DMS114 treated with DMSO at 0.1 percent for 48 hours (cell line): ENCODE measurements around the gene GRIK3.

Experiments used
- DNase-seq: peaks from one replicate; lab custom pipeline; 2025; ENCODE audit not compliant: unreplicated experiment; lab: John Stamatoyannopoulos, UW

Gene GRIK3

DNA sequence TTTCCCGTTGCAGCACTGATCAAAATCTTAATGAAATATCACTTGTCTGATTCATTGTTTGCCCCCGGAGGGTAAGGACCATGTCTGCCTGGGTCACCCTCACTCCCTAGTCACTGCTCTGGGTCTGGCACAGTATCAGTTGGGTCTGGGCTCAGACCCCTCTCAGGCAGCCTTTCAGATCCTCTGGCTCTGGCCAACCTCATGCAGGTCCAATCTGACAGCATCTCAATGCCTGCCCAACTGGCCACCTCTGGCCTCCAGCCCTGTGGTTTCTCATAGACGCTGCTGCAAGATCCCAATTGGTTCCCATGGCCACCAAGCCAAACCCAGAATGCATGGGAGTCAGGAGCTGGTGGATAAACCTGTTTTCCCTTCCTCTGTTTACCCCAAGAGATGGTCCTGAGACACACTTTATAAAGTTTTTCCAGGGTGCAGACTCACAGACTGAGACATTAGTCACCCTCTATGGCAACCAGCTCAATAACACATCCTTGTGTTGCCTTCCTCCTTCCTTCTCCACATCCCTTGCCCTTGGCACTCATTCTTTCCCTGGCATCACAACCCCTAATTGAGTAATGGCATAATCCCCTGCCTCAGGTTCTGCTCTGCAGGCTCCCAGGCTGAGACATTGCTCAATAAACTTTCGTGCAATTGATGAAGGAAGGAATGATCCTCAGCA, 199.2 kb downstream of the GRIK3 start:
- DNase-seq: no peak

DNA sequence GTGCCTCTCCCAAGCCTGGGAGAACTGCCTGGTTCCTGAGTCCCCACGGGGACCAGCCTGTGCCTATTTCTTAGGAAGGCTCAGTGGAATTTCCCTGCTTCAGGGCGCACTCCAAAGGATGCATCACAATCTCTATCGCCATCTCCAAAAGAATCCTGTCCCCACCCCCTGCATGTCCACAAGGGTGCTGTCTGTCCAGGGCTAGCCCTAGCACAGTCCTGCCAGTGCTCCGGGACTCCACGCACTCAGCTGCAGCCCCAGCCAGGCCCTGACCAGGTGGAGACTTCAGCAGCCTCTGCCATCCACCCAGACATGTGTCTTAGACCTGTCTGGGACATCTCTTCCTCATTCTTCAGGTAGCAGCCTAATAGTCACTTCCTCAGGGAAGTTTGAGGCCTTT, 199.7 kb downstream of the GRIK3 start:
- DNase-seq: no peak

DNA sequence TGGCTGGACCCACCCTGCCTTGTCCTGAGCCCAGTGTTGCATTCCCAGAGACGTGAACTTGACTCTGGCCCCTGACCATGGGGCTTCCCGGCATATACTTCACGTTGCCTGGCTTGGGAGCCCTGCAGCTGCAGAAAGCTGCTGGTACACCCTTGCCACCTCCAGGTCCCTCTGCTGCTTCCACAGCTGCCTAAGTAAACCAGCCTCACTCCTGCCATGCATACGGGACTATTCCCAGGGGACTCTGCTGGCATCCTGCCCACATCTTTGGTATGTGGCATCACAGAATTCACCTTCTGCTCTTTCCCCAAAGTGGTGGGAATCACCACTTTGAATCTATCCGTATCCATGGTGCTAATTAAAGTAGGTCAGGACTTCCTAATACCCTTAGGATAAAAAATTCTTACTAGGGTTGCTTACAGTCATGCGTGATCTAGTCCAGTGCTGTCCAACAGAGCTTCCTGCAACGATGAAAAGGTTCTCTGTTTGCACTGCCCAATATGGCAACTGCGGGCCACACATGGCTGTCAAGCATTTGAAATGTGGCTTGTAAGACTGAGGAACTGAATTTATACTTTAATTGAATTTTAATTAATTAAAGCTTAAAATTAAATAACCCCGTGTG, 203.0 kb downstream of the GRIK3 start:
- no peak for DNase-seq

DNA sequence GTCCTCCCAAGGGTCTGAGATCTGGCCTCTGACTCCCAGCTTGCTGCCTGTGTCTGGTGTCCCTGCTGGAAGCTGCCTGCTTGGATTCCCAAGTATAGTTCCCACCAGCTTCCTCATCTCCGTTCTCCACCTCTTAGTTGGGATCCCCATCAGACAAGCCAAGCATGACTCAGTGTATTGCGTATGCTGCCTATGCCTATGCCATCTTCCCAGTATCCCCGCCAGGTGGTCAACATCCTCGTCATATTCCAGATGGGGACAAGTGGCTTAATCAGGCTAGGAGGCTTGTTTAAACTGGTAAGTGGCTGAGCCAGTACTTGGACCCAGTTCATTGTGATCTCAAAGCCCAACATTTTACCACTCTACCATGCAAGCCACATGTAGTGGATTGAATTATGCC, 204.4 kb downstream of the GRIK3 start:
- no peak for DNase-seq

DNA sequence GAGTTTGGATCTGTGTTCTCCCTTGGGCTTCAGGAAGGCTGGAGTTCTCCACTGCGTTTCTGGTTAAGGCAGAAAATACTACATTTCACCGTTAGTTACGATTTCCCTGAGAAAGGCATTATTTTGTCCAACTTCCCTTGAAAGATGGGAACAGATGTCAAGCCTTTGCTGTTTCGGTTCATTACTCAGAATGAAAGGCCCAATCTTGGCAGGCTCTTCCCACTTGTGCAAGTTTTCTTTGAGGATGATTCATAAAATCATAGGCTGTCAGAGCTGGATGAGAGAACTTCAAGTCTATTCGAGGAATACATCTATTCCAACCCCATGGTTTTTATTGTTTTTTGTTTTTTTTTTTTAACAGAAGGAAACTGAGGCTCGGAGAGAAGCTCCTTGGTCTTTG, 205.2 kb downstream of the GRIK3 start:
- DNase-seq: no peak

DNA sequence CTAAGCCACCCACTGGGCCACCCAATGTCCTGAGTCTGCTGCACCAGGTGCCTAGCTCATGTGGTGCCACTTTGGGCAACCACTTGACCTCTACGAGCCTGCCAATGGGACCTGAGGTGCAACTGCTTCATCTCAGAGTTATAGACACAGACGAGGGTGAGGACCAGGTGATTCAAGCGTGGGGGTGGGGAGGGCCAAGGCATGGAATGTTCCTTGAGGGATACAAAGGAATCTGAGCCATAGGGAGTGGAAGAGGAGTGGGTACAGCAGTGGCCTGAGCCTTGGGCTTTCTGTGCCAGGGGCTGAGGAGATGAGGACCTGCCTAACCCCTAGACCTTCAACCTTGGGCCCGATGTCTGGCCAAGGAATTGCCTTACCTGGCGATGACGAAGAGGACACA, 209.1 kb downstream of the GRIK3 start:
- DNase-seq: no peak

DNA sequence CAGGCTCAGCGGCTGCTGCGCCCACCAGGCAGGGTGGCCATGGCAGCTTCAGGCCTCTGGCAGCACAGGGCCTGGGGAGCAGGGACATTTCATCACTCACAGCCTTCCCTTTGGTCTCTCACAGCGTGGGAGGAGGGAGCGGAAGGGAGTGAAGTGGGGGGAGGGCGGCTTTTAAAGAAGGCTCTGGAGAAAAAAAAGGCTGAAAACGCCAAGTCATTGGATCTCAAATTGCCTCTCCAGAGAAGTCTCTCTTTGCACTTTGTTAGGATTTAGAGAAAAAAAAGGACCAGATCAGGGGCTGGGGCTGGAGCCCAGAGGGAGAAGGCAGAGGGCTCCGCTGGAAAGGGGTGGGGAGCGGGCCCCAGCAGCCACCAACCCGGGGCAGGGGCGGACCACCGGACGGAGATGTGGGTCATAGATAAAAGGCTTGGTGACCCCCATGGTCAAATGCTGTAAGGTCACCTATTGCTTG, 209.9 kb downstream of the GRIK3 start:
- no peak for DNase-seq

DNA sequence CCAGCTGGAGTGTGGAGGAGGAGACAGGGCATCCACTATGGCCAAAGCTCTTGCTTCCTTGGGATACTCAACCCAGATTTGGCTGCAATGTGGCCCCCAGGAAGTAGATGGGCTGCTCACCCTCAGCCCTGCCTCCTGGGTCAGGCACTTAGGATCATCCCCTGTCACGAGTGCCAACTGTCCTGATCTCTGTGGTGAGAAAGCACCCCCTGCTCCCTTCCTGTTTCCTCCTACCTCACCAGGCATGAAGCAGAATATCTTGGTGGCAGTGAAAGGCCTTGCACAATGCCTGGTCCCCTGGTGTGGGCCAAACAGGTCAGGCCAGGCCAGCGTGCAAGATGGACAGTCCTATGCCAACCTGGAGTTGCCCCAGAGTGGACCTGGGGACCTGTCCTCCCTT, 211.7 kb downstream of the GRIK3 start:
- DNase-seq: no peak

DNA sequence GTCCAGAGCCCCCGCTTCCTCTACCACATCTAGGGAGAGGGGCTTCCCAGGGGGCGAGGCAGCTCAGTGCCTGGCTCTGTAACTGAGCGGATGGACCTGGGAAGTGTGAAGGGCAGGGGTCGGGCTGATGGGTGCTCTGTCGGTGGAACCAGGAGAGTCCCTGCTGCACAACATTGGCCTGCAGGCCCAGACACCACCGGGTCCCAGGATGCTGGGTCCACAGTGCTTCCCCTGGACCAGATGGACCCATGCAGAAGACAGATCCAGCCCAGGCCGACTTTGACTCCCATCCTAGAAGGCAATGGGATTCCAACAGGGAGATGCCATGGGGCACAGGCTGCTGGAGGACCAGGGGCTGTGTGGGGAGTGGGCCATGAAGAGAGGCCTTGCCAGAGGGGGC, 212.9 kb downstream of the GRIK3 start:
- DNase-seq: no peak

DNA sequence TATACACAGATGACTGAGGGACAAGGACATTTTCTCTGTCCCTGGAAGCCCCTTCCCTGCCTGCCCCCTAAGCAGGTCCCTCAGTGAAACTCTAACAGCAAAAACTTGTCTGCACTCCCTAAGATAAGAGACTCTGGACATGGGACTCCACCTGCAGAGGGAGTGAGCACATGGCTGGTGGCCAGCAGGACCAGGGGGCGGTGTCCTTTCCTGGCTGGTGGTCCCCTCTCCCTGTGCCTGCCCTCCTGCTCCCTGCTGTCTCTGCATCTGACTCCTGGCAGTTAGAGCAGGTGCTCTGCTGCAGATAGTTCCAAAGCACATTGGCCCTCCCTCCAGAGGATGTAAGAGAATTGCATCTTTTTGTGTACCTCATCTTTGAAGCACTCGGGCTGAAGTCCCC, 215.5 kb downstream of the GRIK3 start:
- no peak for DNase-seq

DNA sequence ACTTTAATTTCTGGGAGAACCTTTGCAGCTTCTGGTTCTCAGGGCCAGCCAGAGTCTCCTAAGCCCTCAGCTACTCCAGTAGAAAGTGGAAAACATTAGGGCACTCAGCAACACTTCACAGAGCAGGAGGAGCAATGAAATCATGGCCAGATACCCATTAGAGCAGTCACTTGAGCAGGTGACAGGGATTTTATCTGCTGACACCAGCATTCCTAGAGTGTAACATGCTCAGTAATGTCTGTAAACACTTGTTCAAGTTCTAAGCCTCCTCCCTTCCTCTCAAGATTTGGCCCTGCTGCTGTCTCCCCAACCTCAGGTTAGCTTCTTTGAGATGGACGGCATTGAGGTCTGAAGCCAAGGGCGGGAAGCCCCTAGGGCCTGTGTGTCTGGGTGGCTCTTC, 218.0 kb downstream of the GRIK3 start:
- no peak for DNase-seq

DNA sequence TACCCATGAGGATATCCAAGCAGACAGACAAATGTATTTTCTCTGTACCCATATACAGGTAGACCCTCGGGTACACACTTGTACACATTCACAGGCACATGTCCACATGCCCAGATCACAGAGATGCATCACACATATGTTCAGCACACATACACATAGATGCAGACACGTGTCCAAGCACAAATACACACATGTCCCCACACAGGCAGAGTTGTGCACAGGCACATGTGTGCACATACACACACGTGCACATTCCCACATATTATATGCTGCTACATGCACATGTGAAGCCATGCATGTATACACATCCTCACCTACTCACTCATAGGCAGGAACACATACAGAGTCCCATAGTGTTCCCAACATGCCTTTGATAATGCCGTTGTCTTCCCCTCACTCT, 219.5 kb downstream of the GRIK3 start:
- DNase-seq: no peak

DNA sequence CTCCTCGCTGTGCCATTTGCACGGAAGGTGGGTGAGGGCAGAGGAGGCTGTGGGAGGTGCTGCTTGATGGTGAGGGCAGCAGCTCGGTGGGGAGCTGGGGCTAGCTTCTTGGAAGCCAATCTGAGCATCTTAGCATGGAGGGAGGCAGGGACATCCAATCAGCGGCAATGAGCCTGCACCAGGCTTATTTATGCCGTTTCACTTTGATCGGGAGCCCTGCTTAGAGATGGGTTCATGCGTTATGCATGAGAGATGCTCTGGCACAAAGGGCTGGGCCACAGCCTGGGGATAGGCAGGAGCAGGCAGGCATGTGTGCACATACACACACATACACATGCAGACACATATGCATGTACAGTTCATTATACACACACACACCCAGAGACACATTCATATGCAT, 220.2 kb downstream of the GRIK3 start:
- no peak for DNase-seq

DNA sequence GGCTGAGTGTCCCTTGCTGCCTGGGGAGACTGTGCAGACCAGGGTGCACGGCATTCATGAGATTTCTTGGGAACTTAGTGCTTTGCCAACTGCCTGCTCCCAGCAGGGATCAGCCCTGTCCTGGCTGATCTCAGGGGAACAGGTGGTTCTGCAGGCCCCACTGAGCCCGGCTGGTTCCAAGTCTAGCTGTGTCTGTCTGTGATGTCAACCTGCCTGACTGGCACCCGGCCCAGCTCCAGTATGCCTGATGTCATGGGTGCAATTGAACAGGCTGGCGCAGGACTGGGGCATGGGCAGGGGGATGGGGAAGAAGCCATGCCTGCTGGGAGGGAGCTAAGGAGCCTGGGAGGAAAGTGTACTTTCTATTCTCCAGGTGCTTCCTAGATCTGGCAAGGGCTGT, 227.1 kb downstream of the GRIK3 start:
- DNase-seq: no peak

DNA sequence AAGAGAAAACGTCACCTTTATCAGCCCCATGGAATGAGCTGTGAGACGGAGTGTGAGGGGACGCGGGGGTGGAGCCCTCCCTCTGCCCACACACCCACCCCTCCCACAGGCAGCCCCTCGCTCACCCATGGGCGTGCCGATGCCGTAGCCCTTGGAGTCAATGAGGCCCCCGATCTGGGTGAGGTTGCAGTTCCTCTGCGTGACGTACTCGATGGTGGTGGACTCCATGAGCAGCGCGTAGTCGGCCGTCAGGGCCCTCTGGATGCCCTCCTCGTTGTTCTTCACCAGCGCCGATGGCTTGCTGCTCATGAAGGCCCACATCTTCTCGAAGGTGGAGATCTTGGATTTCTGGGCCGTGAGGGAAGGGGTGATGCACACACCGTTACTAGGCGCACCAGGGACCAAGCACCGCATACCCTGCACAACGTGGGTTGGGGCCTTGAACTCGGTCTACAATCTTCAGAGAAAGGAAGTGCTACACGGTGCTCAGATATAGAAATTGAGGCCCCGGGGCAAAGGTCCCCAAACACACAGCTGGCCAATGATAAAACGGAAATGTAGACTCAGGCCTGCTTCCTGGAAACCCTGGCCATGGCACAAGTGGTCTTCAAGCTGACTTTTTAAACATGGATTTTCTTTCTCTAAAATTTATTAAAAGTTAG, 228.2 kb downstream of the GRIK3 start:
- no peak for DNase-seq

DNA sequence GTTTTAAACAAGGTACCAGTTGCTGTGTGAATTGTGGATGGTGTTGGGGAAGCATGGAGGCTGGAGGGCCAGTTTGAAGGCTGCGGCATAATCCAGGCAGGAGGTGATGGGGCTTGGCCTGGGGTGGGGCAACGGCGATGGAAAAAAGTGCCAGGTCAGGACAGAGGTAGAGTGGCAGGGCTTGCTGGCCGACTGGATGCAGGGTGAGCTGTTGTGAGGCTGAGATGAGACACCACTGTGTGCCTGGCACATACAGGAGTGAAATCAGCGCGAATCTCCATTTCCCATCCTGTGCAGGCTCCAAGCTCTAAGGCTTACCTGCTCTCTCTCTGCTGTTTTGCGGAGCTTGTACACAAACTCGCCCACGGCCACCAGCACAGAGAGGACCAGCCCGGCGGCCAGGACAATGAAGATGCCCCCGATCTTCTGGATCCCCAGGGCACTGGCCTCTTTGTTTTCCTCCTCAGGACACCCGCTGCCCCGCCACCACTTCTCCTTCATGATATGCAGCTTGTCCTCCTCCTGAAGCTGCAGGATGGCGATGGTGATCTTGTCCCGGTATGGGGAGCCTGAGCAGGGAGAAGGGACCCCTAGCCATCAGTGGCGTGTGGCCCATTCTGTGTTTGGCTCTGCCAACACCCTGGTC, 229.5 kb downstream of the GRIK3 start:
- DNase-seq: no peak

DNA sequence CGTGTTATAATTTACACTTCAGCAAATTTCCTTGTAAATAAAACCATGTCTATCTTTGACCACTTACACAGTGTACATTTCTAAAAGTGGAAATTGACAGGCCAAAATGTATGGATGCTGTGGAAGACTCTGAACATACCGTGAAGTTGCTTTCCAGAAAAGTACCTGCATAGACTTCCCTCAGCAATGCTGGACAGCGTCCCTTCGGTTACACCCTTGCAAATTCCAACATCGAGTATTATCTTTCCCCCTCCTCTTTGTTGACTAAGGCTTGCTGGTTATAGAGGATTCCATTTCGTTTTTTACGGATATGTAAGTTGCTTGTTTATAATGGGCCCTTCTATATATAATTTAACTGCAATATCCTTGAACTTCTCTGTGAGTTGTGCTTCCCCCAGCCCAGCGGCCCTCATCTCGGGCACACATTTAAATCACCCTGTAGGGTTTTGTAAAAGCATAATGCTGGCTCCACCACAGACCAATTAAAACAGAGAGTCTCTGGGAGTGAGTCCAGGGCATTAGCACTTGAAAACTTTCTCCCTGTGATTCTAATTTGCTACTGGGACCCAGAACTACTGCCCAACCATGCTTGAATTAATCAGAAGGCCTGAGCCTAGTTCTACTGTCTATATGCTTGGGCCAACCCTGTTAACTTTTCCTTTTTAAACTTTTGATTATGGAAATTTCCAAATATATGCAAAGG, 230.3 kb downstream of the GRIK3 start:
- no peak for DNase-seq

DNA sequence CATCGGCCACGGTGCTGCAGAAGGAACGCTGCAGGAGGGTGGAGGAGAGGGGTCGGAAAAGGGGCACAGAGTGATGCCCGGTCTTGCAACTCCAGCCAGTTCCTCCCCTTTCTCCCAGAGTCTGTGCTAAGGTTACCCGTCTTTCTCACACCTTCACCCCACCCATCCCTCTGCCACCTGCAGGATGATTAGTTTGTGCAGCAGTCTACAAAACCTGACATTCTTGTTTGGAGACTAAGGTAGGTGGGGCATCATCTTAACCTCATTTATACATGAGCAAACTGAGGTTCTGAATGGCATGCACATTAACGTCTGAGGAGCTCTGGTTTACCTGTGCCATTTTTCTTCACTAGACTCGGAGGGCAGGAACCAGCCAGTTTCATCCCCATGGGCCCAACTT, 232.3 kb downstream of the GRIK3 start:
- no peak for DNase-seq

DNA sequence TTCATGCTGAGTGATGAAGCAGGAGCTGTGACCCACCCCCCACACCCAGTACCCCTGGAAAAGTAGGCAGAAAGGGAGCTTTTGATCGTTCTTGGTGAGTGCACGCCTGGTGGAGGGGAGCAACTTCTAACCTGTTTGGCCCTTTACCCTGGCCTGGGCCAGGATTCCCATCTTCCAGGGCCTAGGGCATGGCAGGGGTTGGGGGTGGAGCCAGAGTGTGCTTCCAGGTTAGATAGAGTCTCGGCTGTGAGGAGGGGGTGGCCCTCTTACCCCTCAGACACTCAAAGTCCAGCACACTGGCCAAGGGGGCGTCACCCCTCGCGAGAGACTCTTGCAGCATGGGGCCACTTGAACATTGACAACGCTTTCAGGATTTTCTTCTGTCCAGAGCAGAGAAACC, 236.6 kb downstream of the GRIK3 start:
- no peak for DNase-seq

DNA sequence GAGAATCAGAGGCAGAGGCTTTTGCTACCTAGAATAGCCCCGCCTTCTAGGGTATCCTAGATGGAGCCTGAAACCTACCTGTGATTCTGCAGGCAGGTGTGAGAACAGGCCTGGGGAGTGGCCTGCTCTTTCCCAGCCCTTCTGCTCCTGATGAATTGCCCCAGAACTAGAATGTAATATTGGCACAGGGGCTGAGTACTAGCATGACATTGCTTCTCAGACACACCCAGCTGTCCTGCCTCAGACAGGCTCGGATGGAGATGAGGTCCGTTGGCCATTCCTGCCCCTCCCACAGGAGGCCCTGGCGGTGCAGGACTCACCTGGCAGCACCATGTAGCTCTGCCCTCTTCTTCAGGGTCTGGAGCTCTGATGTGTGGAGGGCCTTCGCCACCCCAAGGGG, 237.6 kb downstream of the GRIK3 start:
- DNase-seq: no peak

DNA sequence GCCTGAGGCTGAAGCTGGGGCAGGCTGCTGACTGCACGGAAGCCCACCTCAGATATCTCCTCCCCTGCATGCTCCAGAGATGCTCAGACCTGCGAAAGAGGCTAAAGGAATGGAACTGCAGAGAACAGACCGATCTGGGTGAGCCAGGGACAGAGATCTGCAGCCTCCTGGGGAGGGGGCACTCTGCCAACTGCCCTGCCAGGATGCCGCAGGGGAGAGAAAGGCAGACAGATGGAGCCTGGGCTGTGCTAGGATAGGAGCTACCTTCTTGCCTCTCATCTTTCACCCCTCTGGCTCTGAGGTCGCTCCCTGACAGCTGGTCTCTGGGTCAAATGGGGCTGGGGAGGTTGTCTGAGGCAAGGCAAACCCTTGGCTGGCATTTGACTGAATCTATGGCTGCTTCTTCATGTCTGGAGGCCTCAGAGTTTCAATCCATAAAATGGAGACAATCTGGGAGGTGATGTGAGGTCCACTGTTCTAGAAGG, 238.2 kb downstream of the GRIK3 start:
- DNase-seq: no peak
